Natural killer cell (primary cell): Measurements from ENCODE around the gene MINDY2. TPM values are rescaled to one million over a fixed set of nuclear protein-coding genes. Genes with fewer than 3 reads are reported as not detected.

Experiments used
- ATAC-seq, 3 donors: fragments of 150-1000 bp in 2 of 3; fragments of 200-7000 bp in 1 of 3; cut with Tn5 transposase; 1 replicate in 1 of 3; 2 replicates in 2 of 3; pipeline ENCODE4 v1.10.0; 2021; ENCODE audit warnings: mild to moderate bottlenecking in 2 of 3, moderate library complexity in 2 of 3
- DNase-seq, 2 donors: peaks; one replicate each; pipeline versions ENCODE4 v3.0.0 to v3.0.0-alpha.2; 2013 to 2021; ENCODE audit warnings: mixed read lengths in 1 of 2
- H3K27ac ChIP-seq: one replicate; pipeline ENCODE4 v1.5.1; 2013; ENCODE audit warnings: mild to moderate bottlenecking, low read length
- H3K27me3 ChIP-seq: one replicate; pipeline ENCODE4 v1.6.1; 2013; ENCODE audit warnings: low read length; ENCODE audit not compliant: control insufficient read depth, insufficient read depth
- H3K36me3 ChIP-seq: one replicate; pipeline ENCODE4 v1.6.1; 2013; ENCODE audit warnings: low read length; ENCODE audit not compliant: control insufficient read depth, insufficient read depth
- H3K4me1 ChIP-seq: one replicate; pipeline ENCODE4 v1.6.1; 2013; ENCODE audit warnings: low read length; ENCODE audit not compliant: control insufficient read depth, insufficient read depth
- H3K4me3 ChIP-seq: one replicate; pipeline ENCODE4 v1.5.1; 2013; ENCODE audit warnings: low read length
- H3K9me3 ChIP-seq: one replicate; pipeline ENCODE4 v1.6.1; 2013; ENCODE audit warnings: low read length; ENCODE audit not compliant: control insufficient read depth, insufficient read depth
- H3K27ac Mint-ChIP-seq, 2 donors: one replicate each; pipeline ENCODE4 v1.8.0; 2022; ENCODE audit warnings: mild to moderate bottlenecking in 2 of 2, mixed read lengths in 2 of 2, moderate library complexity in 1 of 2
- H3K27me3 Mint-ChIP-seq, 2 donors: one replicate each; pipeline ENCODE4 v1.8.0; 2022; ENCODE audit warnings: low read depth in 2 of 2, mixed read lengths in 2 of 2
- H3K36me3 Mint-ChIP-seq: one replicate; pipeline ENCODE4 v1.8.0; 2022; ENCODE audit warnings: mixed read lengths
- H3K4me1 Mint-ChIP-seq, 2 donors: one replicate each; pipeline ENCODE4 v1.8.0; 2022; ENCODE audit warnings: mixed read lengths in 2 of 2
- H3K4me3 Mint-ChIP-seq: one replicate; pipeline ENCODE4 v1.8.0; 2022; ENCODE audit warnings: mild to moderate bottlenecking, moderate library complexity, mixed read lengths
- H3K9me3 Mint-ChIP-seq, 2 donors: one replicate each; pipeline ENCODE4 v1.8.0; 2022; ENCODE audit warnings: mixed read lengths in 2 of 2
- CTCF ChIP-seq: fragments of 200-600 bp; IDR thresholded peaks from one replicate; pipeline ENCODE4 v1.8.0; 2022; ENCODE audit warnings: antibody characterized with exemption
- WGBS: methylation state at CpG from one replicate; pipeline ENCODE4 v1.1.7; 2013; ENCODE audit warnings: missing lambda C conversion rate; ENCODE audit not compliant: insufficient coverage; 5-methylcytosine and 5-hydroxymethylcytosine counted together
- intact Hi-C: fragments of 100-400 bp; cut with micrococcal nuclease; formaldehyde crosslinking; loops from one replicate; pipeline ENCODE4 v1.14.2; 2022
- total RNA-seq, 4 donors: library from RNA; stranded (reverse); fragments of 120-200 nt in 1 of 4; gene quantifications; one replicate each; pipeline versions ENCODE4 v1.2.3 to v1.2.4, GENCODE V29; 2013 to 2022

The MINDY2 gene
- total RNA-seq, 3 donors from 2014 or later (not counting 1 experiment from before 2014, with no cell fraction given), result 16.3 to 18.7 (median 18.3) TPM

- TF ChIP-seq CTCF, result no peak
- peaks cover 2% of the 10 kb centered on the region for H3K27me3 ChIP-seq
- Mint-ChIP-seq H3K27me3 (peaks cover 6 to 8% of the 10 kb centered on the region in 2 donors), H3K36me3 (no peaks in the 10 kb centered on the region), H3K27ac (no peak overlapping the region), H3K4me1 (peaks cover 7 to 9% of the 10 kb centered on the region in 2 donors), H3K4me3 (no peak overlapping the region), H3K9me3 (no peaks in the 10 kb centered on the region)
- H3K27ac ChIP-seq, result no peak overlapping the region
- no peaks in the 10 kb centered on the region for H3K9me3 ChIP-seq
- no peak overlapping the region for H3K4me3 ChIP-seq
- DNase-seq, result no peak
- H3K4me1 ChIP-seq, result peaks cover 11% of the 10 kb centered on the region
- intact Hi-C loops, result no loop called here
- WGBS, result 94% methylated on average over 15 of the region's 15 CpGs
- peak in 1 of 3 donors; percentile 9 for ATAC-seq
- H3K36me3 ChIP-seq, result no peaks in the 10 kb centered on the region
Measured at GRCh38 chr15:58865425-58865880, 94.4 kb downstream of the MINDY2 start.

- no peak for ATAC-seq
- Histone ChIP-seq H3K36me3 (no peaks in the 10 kb centered on the region), H3K4me3 (no peak overlapping the region), H3K9me3 (no peaks in the 10 kb centered on the region), H3K27me3 (peaks cover 2% of the 10 kb centered on the region), H3K4me1 (peaks cover 11% of the 10 kb centered on the region), H3K27ac (no peak overlapping the region)
- Mint-ChIP-seq H3K36me3 (no peaks in the 10 kb centered on the region), H3K4me1 (peaks cover 7 to 9% of the 10 kb centered on the region in 2 donors), H3K27ac (no peak overlapping the region), H3K27me3 (peaks cover 6 to 8% of the 10 kb centered on the region in 2 donors), H3K4me3 (no peak overlapping the region), H3K9me3 (no peaks in the 10 kb centered on the region)
- no peak for DNase-seq
- TF ChIP-seq CTCF, result no peak
- intact Hi-C loops, result no loop called here
- 99% methylated on average over 4 of the region's 4 CpGs for WGBS
Measured at GRCh38 chr15:58867926-58868325, 96.8 kb downstream of the MINDY2 start.

GRCh38 chr15:58870451-58870850 is 99.3 kb downstream of the MINDY2 start:
- no peaks in the 10 kb centered on the region for H3K36me3 ChIP-seq
- Mint-ChIP-seq H3K4me1 (no peaks in the 10 kb centered on the region), H3K27me3 (no peaks in the 10 kb centered on the region), H3K4me3 (no peak overlapping the region), H3K9me3 (no peaks in the 10 kb centered on the region), H3K27ac (no peak overlapping the region), H3K36me3 (no peaks in the 10 kb centered on the region)
- no peaks in the 10 kb centered on the region for H3K9me3 ChIP-seq
- intact Hi-C loops, result no loop called here
- peaks cover 1% of the 10 kb centered on the region for H3K4me1 ChIP-seq
- no peak overlapping the region for H3K4me3 ChIP-seq
- no peak overlapping the region for H3K27ac ChIP-seq
- H3K27me3 ChIP-seq, result no peaks in the 10 kb centered on the region
- WGBS, result 100% methylated on average over 1 of the region's 4 CpGs
- no peak for TF ChIP-seq CTCF
- DNase-seq, result no peak
- ATAC-seq, result no peak

- Histone ChIP-seq H3K36me3 (peaks cover 5% of the 10 kb centered on the region), H3K4me1 (no peaks in the 10 kb centered on the region), H3K27ac (no peak overlapping the region), H3K27me3 (no peaks in the 10 kb centered on the region), H3K9me3 (no peaks in the 10 kb centered on the region), H3K4me3 (no peak overlapping the region)
- intact Hi-C loops, result no loop called here
- Mint-ChIP-seq H3K27me3 (no peaks in the 10 kb centered on the region), H3K4me3 (no peak overlapping the region), H3K9me3 (no peaks in the 10 kb centered on the region), H3K36me3 (no peaks in the 10 kb centered on the region), H3K4me1 (peaks cover 0 to 10% of the 10 kb centered on the region in 2 donors), H3K27ac (no peak overlapping the region)
- ATAC-seq, result no peak
- TF ChIP-seq CTCF, result no peak
- 100% methylated on average over 1 of the region's 1 CpG for WGBS
- DNase-seq, result no peak
Measured at GRCh38 chr15:58873267-58873666, 102.2 kb downstream of the MINDY2 start.
